SK-N-SH (cell line): ENCODE measurements around the gene KRT40. TPM values are rescaled to one million over a fixed set of nuclear protein-coding genes. Genes with fewer than 3 reads are reported as not detected.

Source experiments
- CTCF ChIA-PET: fragments of 300-600, 350-600 bp; formaldehyde crosslinking; extraction: SDS; loops from one replicate; lab custom pipeline; 2021; lab: Yijun Ruan, JAX
- POLR2A ChIA-PET: fragments of 350-600 bp; sonication (Branson Sonifier 250); formaldehyde crosslinking; extraction: SDS; loops from one replicate; lab custom pipeline; 2020; ENCODE audit warnings: antibody characterized with exemption, inconsistent platforms; lab: Yijun Ruan, JAX
- DNase-seq: peaks from one replicate; pipeline ENCODE4 v3.0.0; 2012
- H2AFZ ChIP-seq: fragments of 200-600 bp; sonication (generic); 2 replicates; pipeline ENCODE4 v1.8.1; 2016; ENCODE audit warnings: antibody characterized with exemption, mild to moderate bottlenecking, low read depth
- H3F3A ChIP-seq: fragments of 200-600 bp; sonication (generic); replicated peaks from 2 replicates; pipeline ENCODE3; 2016; ENCODE audit warnings: antibody characterized with exemption, mild to moderate bottlenecking; ENCODE audit not compliant: insufficient read depth
- H3K27ac ChIP-seq, 2 experiments: fragments of 200-500 bp in 1 of 2; fragments of 200-600 bp in 1 of 2; sonication (Bioruptor generic) in 1 of 2; sonication (generic), shearing (Covaris generic) in 1 of 2; 2 replicates each; pipeline versions ENCODE4 v1.5.1 to v1.6.1; 2014 to 2016; ENCODE audit warnings: low read depth in 2 of 2, inconsistent platforms in 1 of 2, low read length in 1 of 2, mild to moderate bottlenecking in 1 of 2, mixed read lengths in 1 of 2
- H3K27me3 ChIP-seq: fragments of 200-600 bp; sonication (generic), shearing (Covaris generic); 2 replicates; pipeline ENCODE4 v1.6.1; 2016; ENCODE audit warnings: mixed run types; ENCODE audit not compliant: insufficient read depth
- H3K36me3 ChIP-seq, 2 experiments: fragments of 200-500 bp in 1 of 2; fragments of 200-600 bp in 1 of 2; sonication (Bioruptor generic) in 1 of 2; sonication (generic) in 1 of 2; replicated peaks in 1 of 2; 2 replicates each; pipeline versions ENCODE3 to v1.5.1; 2014 to 2016; ENCODE audit warnings: low read length in 1 of 2, mild to moderate bottlenecking in 1 of 2; ENCODE audit not compliant: insufficient read depth in 2 of 2, control insufficient read depth in 1 of 2
- H3K4me1 ChIP-seq, 2 experiments: fragments of 200-500 bp in 1 of 2; fragments of 200-600 bp in 1 of 2; sonication (Bioruptor generic) in 1 of 2; sonication (generic), shearing (Covaris generic) in 1 of 2; 2 replicates each; pipeline versions ENCODE4 v1.5.1 to v1.6.1; 2014 to 2016; ENCODE audit warnings: low read depth in 1 of 2, low read length in 1 of 2, mixed run types in 1 of 2; ENCODE audit not compliant: insufficient read depth in 2 of 2, control insufficient read depth in 1 of 2
- H3K4me2 ChIP-seq: fragments of 200-600 bp; sonication (generic), shearing (Covaris generic); 2 replicates; pipeline ENCODE4 v1.6.1; 2017; ENCODE audit warnings: mixed run types
- H3K4me3 ChIP-seq, 2 experiments: fragments of 200-500 bp in 1 of 2; fragments of 200-600 bp in 1 of 2; sonication (Bioruptor generic) in 1 of 2; sonication (generic), shearing (Covaris generic) in 1 of 2; 2 replicates each; pipeline versions ENCODE4 v1.5.1 to v1.8.1; 2014 to 2016; ENCODE audit warnings: low read depth in 2 of 2, inconsistent platforms in 1 of 2, low read length in 1 of 2, mild to moderate bottlenecking in 1 of 2, mixed read lengths in 1 of 2, moderate library complexity in 1 of 2
- H3K79me2 ChIP-seq: fragments of 200-600 bp; sonication (generic); 2 replicates; pipeline ENCODE4 v1.8.1; 2017; ENCODE audit warnings: mild to moderate bottlenecking; ENCODE audit not compliant: insufficient read depth
- H3K9ac ChIP-seq: fragments of 200-600 bp; sonication (generic); 2 replicates; pipeline ENCODE4 v1.6.1; 2017; ENCODE audit warnings: mixed run types
- H3K9me2 ChIP-seq: fragments of 200-600 bp; sonication (generic); 2 replicates; pipeline ENCODE4 v1.6.1; 2017; ENCODE audit warnings: mixed run types
- H3K9me3 ChIP-seq: fragments of 200-600 bp; sonication (generic); 2 replicates; pipeline ENCODE4 v1.6.1; 2017; ENCODE audit warnings: mixed run types, mild to moderate bottlenecking, moderate library complexity
- H4K20me1 ChIP-seq: fragments of 200-600 bp; sonication (generic); 2 replicates; pipeline ENCODE4 v1.6.1; 2017; ENCODE audit warnings: mild to moderate bottlenecking, mixed run types; ENCODE audit not compliant: insufficient read depth
- ELF1 ChIP-seq: IDR thresholded peaks from 2 replicates; pipeline ENCODE4 v1.4.0; 2012
- JUND ChIP-seq: IDR thresholded peaks from 2 replicates; pipeline ENCODE4 v1.4.0; 2012
- MAX ChIP-seq: IDR thresholded peaks from 2 replicates; pipeline ENCODE4 v1.4.0; 2012; ENCODE audit warnings: low read depth
- NRF1 ChIP-seq: IDR thresholded peaks from 2 replicates; pipeline ENCODE4 v1.6.1; 2012; ENCODE audit warnings: low read depth, mild to moderate bottlenecking, low read length
- PBX3 ChIP-seq: IDR thresholded peaks from 2 replicates; pipeline ENCODE4; 2012
- POLR2AphosphoS5 ChIP-seq: IDR thresholded peaks from 2 replicates; pipeline ENCODE4 v1.6.1; 2012; ENCODE audit warnings: low read depth, low read length
- RAD21 ChIP-seq: IDR thresholded peaks from 2 replicates; pipeline ENCODE4 v1.6.1; 2012; ENCODE audit warnings: mild to moderate bottlenecking, low read length
- RCOR1 ChIP-seq: fragments of 150-350 bp; IDR thresholded peaks from 2 replicates; pipeline ENCODE4 v1.6.1; 2017; ENCODE audit warnings: antibody characterized with exemption, low read length
- REST ChIP-seq: IDR thresholded peaks from 2 replicates; pipeline ENCODE4 v1.6.1; 2012; ENCODE audit warnings: mild to moderate bottlenecking, low read depth, low read length, moderate library complexity
- USF1 ChIP-seq: IDR thresholded peaks from 2 replicates; pipeline ENCODE4 v1.4.0; 2012; ENCODE audit warnings: low read depth, borderline replicate concordance
- ZBTB33 ChIP-seq: IDR thresholded peaks from 2 replicates; pipeline ENCODE4 v1.4.0; 2012; ENCODE audit warnings: low read depth, borderline replicate concordance
- WGBS: methylation state at CpG from one replicate; pipeline ENCODE4 v1.1.6; 2017; ENCODE audit warnings: low lambda C conversion rate; 5-methylcytosine and 5-hydroxymethylcytosine counted together
- polyA plus RNA-seq, 3 experiments: library from polyadenylated mRNA; depleted of rRNA; stranded (reverse); fragments of >200 nt; gene quantifications; 2 replicates each; pipeline ENCODE4 v1.2.3, GENCODE V29; 2012

KRT40 gene
- polyA plus RNA-seq, 1 of the 3 experiments (the other 2 are of a cell fraction) = not detected

GRCh38 chr17:40932608-40933007 is 51.5 kb downstream of the KRT40 start:
- Histone ChIP-seq H3K4me2 (no peak overlapping the region), H3K9ac (no peak overlapping the region), H3K9me3 (no peaks in the 10 kb centered on the region), H3K27ac (no peak overlapping the region), H4K20me1 (no peaks in the 10 kb centered on the region), H3K4me1 (no peaks in the 10 kb centered on the region), H2AFZ (no peak overlapping the region), H3K27me3 (peaks cover 73% of the 10 kb centered on the region), H3K4me3 (no peak overlapping the region), H3K36me3 (no peaks in the 10 kb centered on the region), H3F3A (no peaks in the 10 kb centered on the region), H3K79me2 (no peaks in the 10 kb centered on the region), H3K9me2 (no peaks in the 10 kb centered on the region)
- no peak for DNase-seq
- 11% methylated on average over 2 of the region's 2 CpGs for WGBS
- POLR2A ChIA-PET = no interaction called here
- CTCF ChIA-PET = interaction anchor here (1.6 kb wide), 1 partner anchor 730 kb away, joined by 5 read pairs; no protein-coding TSS in a partner anchor
- TF ChIP-seq POLR2AphosphoS5 = no peak
- TF ChIP-seq PBX3 = no peak

GRCh38 chr17:40931311-40931710 is 52.8 kb downstream of the KRT40 start:
- no peak for DNase-seq
- Histone ChIP-seq H2AFZ (no peak overlapping the region), H3K27me3 (peaks cover 70% of the 10 kb centered on the region), H3F3A (no peaks in the 10 kb centered on the region), H3K9me3 (no peaks in the 10 kb centered on the region), H3K4me2 (no peak overlapping the region), H3K36me3 (no peaks in the 10 kb centered on the region), H3K9ac (no peak overlapping the region), H3K4me3 (no peak overlapping the region), H3K27ac (no peak overlapping the region), H3K79me2 (no peaks in the 10 kb centered on the region), H4K20me1 (no peaks in the 10 kb centered on the region), H3K4me1 (no peaks in the 10 kb centered on the region), H3K9me2 (no peaks in the 10 kb centered on the region)
- TF ChIP-seq JUND (no peak), ZBTB33 (no peak), NRF1 (no peak), RCOR1 (no peak), REST (no peak), ELF1 (no peak), USF1 (no peak), PBX3 (no peak), RAD21 (no peak), MAX (no peak)
- POLR2A ChIA-PET = no interaction called here
- 10% methylated on average over 3 of the region's 3 CpGs for WGBS
- CTCF ChIA-PET = interaction anchor here (1.6 kb wide), 1 partner anchor 732 kb away, joined by 5 read pairs; no protein-coding TSS in a partner anchor
